C4-2B (cell line): ENCODE measurements around the gene EIF4H.
"Not testable (repeated sequence)": the region's sequence is repeated elsewhere in the genome, so short reads cannot be mapped to it uniquely, and the experiment has no call there.

ENCODE experiments used
- H3K27ac ChIP-seq: fragments of 450-650 bp; 2 replicates; pipeline ENCODE4 v1.5.1; 2017
- ZFX ChIP-seq: fragments of 450-650 bp; IDR thresholded peaks from 2 replicates; pipeline ENCODE4 v1.6.1; 2017
- TF ChIP-seq, protein P1 (sequence below): fragments of 450-650 bp; conservative IDR thresholded peaks from 2 replicates; pipeline ENCODE4 v1.5.1; 2017; ENCODE audit warnings: mild to moderate bottlenecking

EIF4H gene

GRCh38 chr7:74199551-74200355 is 25.6 kb downstream of the EIF4H start:
- peak overlapping the region; percentile 59 for H3K27ac ChIP-seq
- TF ChIP-seq, protein P1, sequence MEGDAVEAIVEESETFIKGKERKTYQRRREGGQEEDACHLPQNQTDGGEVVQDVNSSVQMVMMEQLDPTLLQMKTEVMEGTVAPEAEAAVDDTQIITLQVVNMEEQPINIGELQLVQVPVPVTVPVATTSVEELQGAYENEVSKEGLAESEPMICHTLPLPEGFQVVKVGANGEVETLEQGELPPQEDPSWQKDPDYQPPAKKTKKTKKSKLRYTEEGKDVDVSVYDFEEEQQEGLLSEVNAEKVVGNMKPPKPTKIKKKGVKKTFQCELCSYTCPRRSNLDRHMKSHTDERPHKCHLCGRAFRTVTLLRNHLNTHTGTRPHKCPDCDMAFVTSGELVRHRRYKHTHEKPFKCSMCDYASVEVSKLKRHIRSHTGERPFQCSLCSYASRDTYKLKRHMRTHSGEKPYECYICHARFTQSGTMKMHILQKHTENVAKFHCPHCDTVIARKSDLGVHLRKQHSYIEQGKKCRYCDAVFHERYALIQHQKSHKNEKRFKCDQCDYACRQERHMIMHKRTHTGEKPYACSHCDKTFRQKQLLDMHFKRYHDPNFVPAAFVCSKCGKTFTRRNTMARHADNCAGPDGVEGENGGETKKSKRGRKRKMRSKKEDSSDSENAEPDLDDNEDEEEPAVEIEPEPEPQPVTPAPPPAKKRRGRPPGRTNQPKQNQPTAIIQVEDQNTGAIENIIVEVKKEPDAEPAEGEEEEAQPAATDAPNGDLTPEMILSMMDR: no peak
- TF ChIP-seq ZFX: no peak

DNA sequence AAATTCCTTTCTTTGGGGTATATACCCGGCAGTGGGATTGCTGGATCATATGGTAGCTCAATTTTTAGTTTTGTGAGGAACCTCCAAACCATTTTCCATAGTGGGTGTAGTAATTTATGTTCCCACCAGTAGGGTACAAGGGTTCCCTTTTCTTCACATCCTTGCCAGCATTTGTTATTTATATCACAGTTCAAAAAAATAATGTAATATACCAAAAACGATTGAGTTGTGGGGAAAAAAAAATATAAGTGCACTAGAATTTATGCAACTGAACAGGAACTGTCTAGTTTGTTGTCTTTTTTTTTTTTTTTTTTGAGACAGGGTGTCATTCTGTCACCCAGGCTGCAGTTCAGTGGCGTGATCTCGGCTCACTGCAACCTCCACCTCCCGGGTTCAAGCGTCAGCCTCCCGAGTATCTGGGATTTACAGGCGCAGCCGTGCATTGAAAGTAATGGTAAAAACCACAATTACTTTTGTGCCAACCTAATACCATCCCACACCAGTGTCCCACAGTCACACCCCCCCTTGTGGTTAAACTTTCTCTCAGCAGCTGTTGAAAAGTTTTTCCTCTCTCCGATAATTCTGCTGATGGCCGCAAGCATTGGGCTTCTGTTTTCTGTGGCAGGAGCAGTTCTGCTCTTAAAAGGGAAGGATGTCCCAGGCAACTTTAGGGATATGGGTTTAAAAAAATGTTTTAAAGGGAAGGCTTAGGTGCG is 28.8 kb downstream of the EIF4H start:
- no peak overlapping the region for H3K27ac ChIP-seq
- TF ChIP-seq, protein P1: peak; percentile 75
- no peak for TF ChIP-seq ZFX

DNA sequence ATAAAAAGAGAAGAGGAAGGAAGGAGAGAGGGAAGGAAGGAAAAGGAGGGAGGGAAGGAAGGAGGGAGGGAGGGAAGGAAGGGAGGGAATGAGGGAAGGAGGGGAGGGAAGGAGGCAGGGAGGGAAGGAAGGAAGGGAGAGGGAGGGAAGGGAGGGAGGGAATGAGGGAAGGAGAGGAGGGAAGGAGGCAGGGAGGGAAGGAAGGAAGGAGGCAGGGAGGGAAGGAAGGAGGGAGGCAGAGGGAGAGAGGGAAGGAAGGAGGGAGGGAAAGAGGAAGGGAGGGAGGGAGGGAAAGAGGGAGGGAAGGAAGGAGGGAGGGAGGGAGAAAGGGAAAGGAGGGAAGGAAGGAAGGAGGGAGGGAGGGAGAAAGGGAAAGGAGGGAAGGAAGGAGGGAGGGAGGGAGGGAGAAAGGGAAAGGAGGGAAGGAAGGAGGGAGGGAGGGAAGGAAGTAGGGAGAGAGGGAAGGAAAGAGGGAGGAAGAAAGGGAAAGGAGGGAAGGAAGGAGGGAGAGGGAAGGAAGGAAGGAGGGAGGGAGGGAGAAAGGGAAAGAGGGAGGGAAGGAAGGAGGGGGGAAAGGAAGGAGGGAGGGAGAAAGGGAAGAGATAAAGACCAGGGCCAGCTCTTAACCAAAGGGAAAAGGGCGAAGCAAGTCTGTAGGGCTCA is 29.9 kb downstream of the EIF4H start:
- no peak overlapping the region for H3K27ac ChIP-seq
- TF ChIP-seq, protein P1: no peak
- TF ChIP-seq ZFX: no peak

GRCh38 chr7:74206052-74206451 is 31.9 kb downstream of the EIF4H start:
- not testable (repeated sequence) for H3K27ac ChIP-seq

DNA sequence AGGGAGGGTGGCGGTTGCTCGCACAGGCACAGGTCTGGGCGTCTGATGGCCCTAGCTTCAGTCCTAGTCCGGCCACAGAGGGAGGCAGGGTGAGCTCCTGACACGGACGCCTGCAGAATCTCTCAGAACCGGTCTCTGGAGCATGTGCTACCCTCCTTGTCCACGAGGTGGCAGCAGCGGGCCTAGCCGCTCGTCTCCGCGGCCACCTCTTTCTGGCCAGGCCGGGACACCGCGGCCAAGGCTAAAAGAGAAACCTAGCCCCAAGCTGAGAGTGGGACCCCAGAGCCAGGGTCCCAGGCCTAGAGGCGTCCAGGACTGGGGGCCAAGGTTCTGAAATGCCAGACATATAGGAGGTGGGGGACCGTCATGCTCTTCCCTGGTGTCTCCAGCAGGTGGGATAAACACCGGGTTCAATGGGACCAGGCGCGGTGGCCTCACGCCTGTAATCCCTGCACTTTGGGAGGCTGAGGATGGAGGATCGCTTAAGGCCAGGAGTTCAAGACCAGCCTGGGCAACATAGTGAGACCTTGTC is 32.5 kb downstream of the EIF4H start:
- no peak overlapping the region for H3K27ac ChIP-seq
- no peak for TF ChIP-seq ZFX
- TF ChIP-seq, protein P1: peak; percentile 100

DNA sequence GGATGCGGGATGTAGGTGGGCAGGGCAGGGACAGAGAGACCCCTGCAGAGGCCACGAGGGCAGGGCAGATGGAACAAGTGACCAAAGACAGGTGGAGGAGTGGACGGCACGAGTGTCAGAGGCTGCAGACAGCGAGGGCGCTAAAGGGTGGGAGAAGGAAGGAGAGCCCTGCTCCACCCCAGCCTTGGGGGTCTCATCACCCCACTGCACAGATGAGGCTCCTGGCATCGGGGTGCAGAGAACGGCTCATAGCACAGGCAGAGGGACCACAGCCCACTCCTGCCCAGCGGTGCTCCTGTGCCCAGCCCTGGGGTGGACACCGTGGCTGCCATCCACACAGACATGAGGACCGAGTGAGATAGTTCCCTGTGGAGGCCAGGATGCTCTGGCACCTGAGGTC is 33.4 kb downstream of the EIF4H start:
- H3K27ac ChIP-seq: no peak overlapping the region
- no peak for TF ChIP-seq ZFX
- TF ChIP-seq, protein P1: no peak

GRCh38 chr7:74208241-74208640 is 34.1 kb downstream of the EIF4H start:
- not testable (repeated sequence) for H3K27ac ChIP-seq

- no peak for TF ChIP-seq ZFX
- TF ChIP-seq, protein P1: no peak
- H3K27ac ChIP-seq: no peak overlapping the region
Observed at GRCh38 chr7:74212661-74213060, 38.5 kb downstream of the EIF4H start.
